IPS-NIHi7 (cell line): Measurements from ENCODE around the gene OOSP3.
"Not testable (repeated sequence)": the region's sequence is repeated elsewhere in the genome, so short reads cannot be mapped to it uniquely, and the experiment has no call there.

ENCODE experiments used
- DNase-seq: peaks from one replicate; pipeline ENCODE4 v3.0.0; 2012; ENCODE audit warnings: mixed read lengths; ENCODE audit errors: extremely low spot score

OOSP3 gene

GRCh38 chr11:59878575-59878974 lies at the start of gene OOSP3:
Gene OOSP3, plus strand, starts transcription at chr11:59878782. Its CDS starts 27 bp downstream, at chr11:59878809.
- DNase-seq = no peak

- no peak for DNase-seq
Observed at GRCh38 chr11:59829358-59829757, 49.2 kb upstream of the OOSP3 start.

- DNase-seq = no peak
Observed at GRCh38 chr11:59833602-59834001, 45.0 kb upstream of the OOSP3 start.

GRCh38 chr11:59839615-59840014 lies 39.0 kb upstream of the OOSP3 start:
- DNase-seq = no peak

GRCh38 chr11:59841514-59841913 lies 37.1 kb upstream of the OOSP3 start:
- DNase-seq = no peak

GRCh38 chr11:59842316-59842715 lies 36.3 kb upstream of the OOSP3 start:
- DNase-seq = no peak

GRCh38 chr11:59845399-59845798 lies 33.2 kb upstream of the OOSP3 start, which contains the start of gene CBLIF:
Gene CBLIF, minus strand, starts transcription at chr11:59845499. Its CDS starts 46 bp downstream, at chr11:59845453.
- no peak for DNase-seq

GRCh38 chr11:59846556-59846955 lies 32.0 kb upstream of the OOSP3 start:
- no peak for DNase-seq

GRCh38 chr11:59847626-59848025 lies 31.0 kb upstream of the OOSP3 start:
- DNase-seq = no peak

- not testable (repeated sequence) for DNase-seq
Observed at GRCh38 chr11:59848439-59848838, 30.1 kb upstream of the OOSP3 start.

- no peak for DNase-seq
Observed at GRCh38 chr11:59849129-59849528, 29.5 kb upstream of the OOSP3 start.

- not testable (repeated sequence) for DNase-seq
Observed at GRCh38 chr11:59849551-59849950, 29.0 kb upstream of the OOSP3 start.

- not testable (repeated sequence) for DNase-seq
Observed at GRCh38 chr11:59851416-59851815, 27.2 kb upstream of the OOSP3 start.

- DNase-seq = no peak
Observed at GRCh38 chr11:59854871-59855270, 23.7 kb upstream of the OOSP3 start.

GRCh38 chr11:59857439-59858434 lies 20.8 kb upstream of the OOSP3 start:
- DNase-seq = peak; percentile 40

GRCh38 chr11:59859673-59860072 lies 18.9 kb upstream of the OOSP3 start:
- DNase-seq = no peak

- DNase-seq = no peak
Observed at GRCh38 chr11:59862252-59862651, 16.3 kb upstream of the OOSP3 start.

GRCh38 chr11:59865031-59865430 lies 13.6 kb upstream of the OOSP3 start:
- no peak for DNase-seq

- no peak for DNase-seq
Observed at GRCh38 chr11:59866397-59866796, 12.2 kb upstream of the OOSP3 start, which contains the start of gene TCN1. Gene TCN1, minus strand, starts transcription at chr11:59866487. Its CDS starts 17 bp downstream, at chr11:59866470.

GRCh38 chr11:59866836-59867235 lies 11.7 kb upstream of the OOSP3 start:
- no peak for DNase-seq

- no peak for DNase-seq
Observed at GRCh38 chr11:59867946-59868345, 10.6 kb upstream of the OOSP3 start.

GRCh38 chr11:59872076-59872475 lies 6.5 kb upstream of the OOSP3 start:
- no peak for DNase-seq

- no peak for DNase-seq
Observed at GRCh38 chr11:59875856-59876519, 2.6 kb upstream of the OOSP3 start.
